ENCODE results near the gene BPIFB1. TPM values are rescaled to one million over a fixed set of nuclear protein-coding genes. Genes with fewer than 3 reads are reported as not detected.

BPIFB1 gene
- total RNA-seq, 2 donors from 2014 or later: not detected

DNA sequence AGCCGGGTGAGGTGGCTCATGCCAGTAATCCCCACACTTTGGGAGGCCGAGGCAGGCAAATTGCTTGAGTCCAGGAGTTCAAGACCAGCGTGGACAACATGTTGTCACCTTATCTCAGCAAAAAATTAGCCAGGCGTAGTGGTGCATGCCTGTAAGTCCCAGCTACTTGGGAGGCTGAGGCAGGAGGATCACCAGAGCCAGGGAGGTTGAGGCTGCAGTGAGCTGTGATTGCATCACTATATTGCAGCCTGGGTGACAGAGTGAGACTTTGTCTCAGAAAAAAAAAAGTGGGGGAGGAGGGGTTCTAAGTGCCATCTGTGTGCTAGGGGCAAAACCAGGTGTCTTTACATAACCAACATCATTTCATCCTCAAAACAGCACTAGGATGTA, 70.0 kb downstream of the BPIFB1 start:
- TF ChIP-seq, protein P1, sequence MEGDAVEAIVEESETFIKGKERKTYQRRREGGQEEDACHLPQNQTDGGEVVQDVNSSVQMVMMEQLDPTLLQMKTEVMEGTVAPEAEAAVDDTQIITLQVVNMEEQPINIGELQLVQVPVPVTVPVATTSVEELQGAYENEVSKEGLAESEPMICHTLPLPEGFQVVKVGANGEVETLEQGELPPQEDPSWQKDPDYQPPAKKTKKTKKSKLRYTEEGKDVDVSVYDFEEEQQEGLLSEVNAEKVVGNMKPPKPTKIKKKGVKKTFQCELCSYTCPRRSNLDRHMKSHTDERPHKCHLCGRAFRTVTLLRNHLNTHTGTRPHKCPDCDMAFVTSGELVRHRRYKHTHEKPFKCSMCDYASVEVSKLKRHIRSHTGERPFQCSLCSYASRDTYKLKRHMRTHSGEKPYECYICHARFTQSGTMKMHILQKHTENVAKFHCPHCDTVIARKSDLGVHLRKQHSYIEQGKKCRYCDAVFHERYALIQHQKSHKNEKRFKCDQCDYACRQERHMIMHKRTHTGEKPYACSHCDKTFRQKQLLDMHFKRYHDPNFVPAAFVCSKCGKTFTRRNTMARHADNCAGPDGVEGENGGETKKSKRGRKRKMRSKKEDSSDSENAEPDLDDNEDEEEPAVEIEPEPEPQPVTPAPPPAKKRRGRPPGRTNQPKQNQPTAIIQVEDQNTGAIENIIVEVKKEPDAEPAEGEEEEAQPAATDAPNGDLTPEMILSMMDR (IDR thresholded peaks at IDR 0.05): no peak
- Histone ChIP-seq H3K4me1 (ENCODE audit: control insufficient read depth in 1 of 2, low read depth in 2 of 2) (no peaks in the 10 kb centered on the region), H3K9me3 (no peaks in the 10 kb centered on the region), H3K36me3 (peaks cover 7% of the 10 kb centered on the region), H3K27ac (no peak overlapping the region), H3K27me3 (replicated peaks; ENCODE audit: insufficient read depth) (no peaks in the 10 kb centered on the region), H3K4me3 (no peak overlapping the region)
- DNase-seq (ENCODE audit: low spot score) (no peak), ATAC-seq (ENCODE audit: insufficient number of reproducible peaks, low FRiP score, low read depth) (no peak)

Other genes with a start within 250 kb of the BPIFB1 start
- gene BPIFB3, start 229.3 kb upstream of the BPIFB1 start, total RNA-seq: not detected
- not detected for gene BPIFB4, start 203.6 kb upstream of the BPIFB1 start, total RNA-seq
- not detected for gene BPIFA2, start 115.1 kb upstream of the BPIFB1 start, total RNA-seq
- not detected for gene BPIFA3, start 65.9 kb upstream of the BPIFB1 start, total RNA-seq
- gene BPIFA1, start 47.2 kb upstream of the BPIFB1 start, total RNA-seq: not detected
- gene CDK5RAP1, start 118.3 kb downstream of the BPIFB1 start, total RNA-seq: 10 to 100 TPM; 26.2 to 26.3 TPM
- gene SNTA1, start 160.5 kb downstream of the BPIFB1 start, total RNA-seq: 100 to 1,000 TPM in 1 of 2 donors, 10 to 100 TPM in 1; 62.6 to 108 TPM
- 10 to 100 TPM; 14.8 to 18.0 TPM for gene CBFA2T2, start 206.9 kb downstream of the BPIFB1 start, total RNA-seq